ENCODE results near the gene LIFR.

DNA sequence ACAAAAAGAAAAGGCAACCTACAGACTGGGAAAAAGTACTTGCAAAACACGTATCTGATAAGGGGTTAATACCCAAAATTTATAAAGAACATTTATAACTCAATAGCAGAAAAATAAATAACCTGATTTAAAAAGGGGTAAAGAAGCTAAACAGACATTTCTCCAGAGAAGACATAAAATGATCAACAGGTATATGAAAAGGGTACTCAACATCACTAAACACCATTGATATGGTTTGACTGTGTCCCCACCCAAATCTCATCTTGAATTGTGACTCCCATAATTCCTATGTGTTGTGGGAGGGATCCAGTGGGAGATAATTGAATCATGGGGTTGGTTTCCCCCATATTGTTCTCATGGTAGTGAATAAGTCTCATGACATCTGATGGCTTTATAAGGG, 27.1 kb upstream of the LIFR start:
- no peak for TF ChIP-seq POLR2A (IDR thresholded peaks at IDR 0.05)
- TF ChIP-seq, protein P1, sequence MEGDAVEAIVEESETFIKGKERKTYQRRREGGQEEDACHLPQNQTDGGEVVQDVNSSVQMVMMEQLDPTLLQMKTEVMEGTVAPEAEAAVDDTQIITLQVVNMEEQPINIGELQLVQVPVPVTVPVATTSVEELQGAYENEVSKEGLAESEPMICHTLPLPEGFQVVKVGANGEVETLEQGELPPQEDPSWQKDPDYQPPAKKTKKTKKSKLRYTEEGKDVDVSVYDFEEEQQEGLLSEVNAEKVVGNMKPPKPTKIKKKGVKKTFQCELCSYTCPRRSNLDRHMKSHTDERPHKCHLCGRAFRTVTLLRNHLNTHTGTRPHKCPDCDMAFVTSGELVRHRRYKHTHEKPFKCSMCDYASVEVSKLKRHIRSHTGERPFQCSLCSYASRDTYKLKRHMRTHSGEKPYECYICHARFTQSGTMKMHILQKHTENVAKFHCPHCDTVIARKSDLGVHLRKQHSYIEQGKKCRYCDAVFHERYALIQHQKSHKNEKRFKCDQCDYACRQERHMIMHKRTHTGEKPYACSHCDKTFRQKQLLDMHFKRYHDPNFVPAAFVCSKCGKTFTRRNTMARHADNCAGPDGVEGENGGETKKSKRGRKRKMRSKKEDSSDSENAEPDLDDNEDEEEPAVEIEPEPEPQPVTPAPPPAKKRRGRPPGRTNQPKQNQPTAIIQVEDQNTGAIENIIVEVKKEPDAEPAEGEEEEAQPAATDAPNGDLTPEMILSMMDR (IDR thresholded peaks at IDR 0.05) = no peak
